ENCODE measurements around the gene LCN9.

LCN9 gene

GRCh38 chr9:135701067-135701958 lies 38.2 kb downstream of the LCN9 start:
- no peak for DNase-seq

GRCh38 chr9:135701959-135702721 lies 39.0 kb downstream of the LCN9 start, which contains the start of gene KCNT1:
KCNT1 (plus strand) TSS chr9:135702185; CDS start chr9:135702259, 74 bp downstream.
- peak; percentile 18 to 27 for DNase-seq

- no peak for DNase-seq
Measured at GRCh38 chr9:135703726-135704125, 40.6 kb downstream of the LCN9 start.

GRCh38 chr9:135704483-135704882 lies 41.4 kb downstream of the LCN9 start:
- no peak for DNase-seq

- DNase-seq: no peak
Measured at GRCh38 chr9:135705376-135705775, 42.3 kb downstream of the LCN9 start.

GRCh38 chr9:135706288-135706687 lies 43.2 kb downstream of the LCN9 start:
- DNase-seq: no peak

- no peak for DNase-seq
Measured at GRCh38 chr9:135707252-135708138, 44.4 kb downstream of the LCN9 start.

GRCh38 chr9:135708164-135708563 lies 45.1 kb downstream of the LCN9 start:
- DNase-seq: no peak

- DNase-seq: peak in 1 of 2 experiments; percentile 59
Measured at GRCh38 chr9:135711391-135711790, 48.3 kb downstream of the LCN9 start.

- no peak for DNase-seq
Measured at GRCh38 chr9:135711881-135712280, 48.8 kb downstream of the LCN9 start.

GRCh38 chr9:135712613-135713295 lies 49.6 kb downstream of the LCN9 start:
- no peak for DNase-seq

GRCh38 chr9:135714242-135715055 lies 51.3 kb downstream of the LCN9 start:
- no peak for DNase-seq

- DNase-seq: no peak
Measured at GRCh38 chr9:135715056-135715595, 52.0 kb downstream of the LCN9 start.

- DNase-seq: no peak
Measured at GRCh38 chr9:135716045-135716444, 52.9 kb downstream of the LCN9 start.
